ENCODE data around the gene ASAP2. TPM values are rescaled to one million over a fixed set of nuclear protein-coding genes. Genes with fewer than 3 reads are reported as not detected.

ASAP2 gene
- total RNA-seq, 1 experiment from 2014 or later: 14.3 TPM

GRCh38 chr2:9364791-9365497 lies 158.3 kb downstream of the ASAP2 start (continued):
- no peak for TF ChIP-seq E2F4 (CRISPR knock-in tag; IDR thresholded peaks at IDR 0.05; ENCODE audit: borderline replicate concordance, low read depth)
- TF ChIP-seq ATF3 (CRISPR knock-in tag; conservative IDR thresholded peaks at IDR 0.05): no peak
- TF ChIP-seq ZNF425 (CRISPR knock-in tag; conservative IDR thresholded peaks at IDR 0.05): no peak
- TF ChIP-seq GTF2I (CRISPR knock-in tag; conservative IDR thresholded peaks at IDR 0.05): no peak
- no peak for TF ChIP-seq NFYB (CRISPR knock-in tag; conservative IDR thresholded peaks at IDR 0.05; ENCODE audit: low read depth)
- TF ChIP-seq NR3C1 (CRISPR knock-in tag; conservative IDR thresholded peaks at IDR 0.05; ENCODE audit: low read depth): no peak

DNA sequence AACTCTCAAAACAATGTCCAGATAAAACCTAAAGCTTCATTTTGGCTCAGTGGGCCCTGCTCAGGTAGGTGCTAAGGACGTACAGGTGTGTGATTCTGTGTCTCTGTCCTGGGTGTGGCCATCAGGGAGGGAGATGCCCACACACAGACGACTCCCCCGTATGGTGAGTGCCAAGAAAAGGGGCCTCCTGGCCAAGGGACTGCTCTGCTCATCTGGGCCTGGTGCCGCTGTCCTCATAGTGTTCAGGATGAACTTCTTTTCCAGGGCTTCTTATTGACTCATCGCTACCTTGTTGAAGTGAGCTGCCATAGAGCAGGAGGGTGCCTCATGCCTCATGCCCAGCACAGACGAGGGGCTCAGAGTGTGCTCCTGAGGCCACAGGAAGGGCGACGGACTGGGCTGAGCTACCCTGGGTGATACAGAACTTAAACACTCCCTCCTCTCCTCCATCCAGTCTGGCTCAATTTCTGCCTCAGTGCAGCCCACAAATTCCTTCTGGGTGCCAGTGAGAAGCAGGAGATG lies 158.9 kb downstream of the ASAP2 start:
- H3K4me1 Mint-ChIP-seq: peaks cover 8% of the 10 kb centered on the region; the same call in 1 of the 2 replicates
- no peak for TF ChIP-seq PRRX2 (CRISPR knock-in tag; IDR thresholded peaks at IDR 0.05)
- no peak for TF ChIP-seq NFE2L1 (CRISPR knock-in tag; IDR thresholded peaks at IDR 0.05)
- TF ChIP-seq PREB (CRISPR knock-in tag; IDR thresholded peaks at IDR 0.05; ENCODE audit: borderline replicate concordance): no peak
- no peak overlapping the region for H3K4me3 Mint-ChIP-seq
- no peaks in the 10 kb centered on the region for H3K9me3 Mint-ChIP-seq
- POLR2A ChIA-PET: no interaction called here
- peaks cover 7% of the 10 kb centered on the region for H3K36me3 Mint-ChIP-seq
- peak overlapping the region; percentile 45 for H3K27ac Mint-ChIP-seq
- H3K27me3 Mint-ChIP-seq (ENCODE audit: low read depth): no peaks in the 10 kb centered on the region
- CTCF ChIA-PET: interaction anchor here (1.3 kb wide), 1 partner anchor 226 kb away, joined by 3 read pairs; no protein-coding TSS in a partner anchor
- ATAC-seq: no peak
- DNase-seq (ENCODE audit: low spot score): no peak

GRCh38 chr2:9366026-9366425 lies 159.4 kb downstream of the ASAP2 start:
- ATAC-seq: no peak
- no peaks in the 10 kb centered on the region for H3K9me3 Mint-ChIP-seq
- no peaks in the 10 kb centered on the region for H3K27me3 Mint-ChIP-seq (ENCODE audit: low read depth)
- peak overlapping the region; percentile 45; the same call in 1 of the 2 replicates for H3K27ac Mint-ChIP-seq
- H3K4me1 Mint-ChIP-seq: peaks cover 8% of the 10 kb centered on the region; the same call in 1 of the 2 replicates
- no peak for TF ChIP-seq ESRRA (CRISPR knock-in tag; IDR thresholded peaks at IDR 0.05; ENCODE audit: borderline replicate concordance)
- DNase-seq (ENCODE audit: low spot score): no peak
- no peak overlapping the region for H3K4me3 Mint-ChIP-seq
- peaks cover 7% of the 10 kb centered on the region for H3K36me3 Mint-ChIP-seq
- POLR2A ChIA-PET: no interaction called here
- CTCF ChIA-PET: interaction anchor here (1.3 kb wide), 1 partner anchor 226 kb away, joined by 3 read pairs; no protein-coding TSS in a partner anchor

GRCh38 chr2:9370746-9371145 lies 164.1 kb downstream of the ASAP2 start:
- ATAC-seq (no peak), DNase-seq (ENCODE audit: low spot score) (no peak)
- Mint-ChIP-seq H3K27me3 (ENCODE audit: low read depth) (no peaks in the 10 kb centered on the region), H3K27ac (no peak overlapping the region), H3K9me3 (no peaks in the 10 kb centered on the region), H3K36me3 (peaks cover 7% of the 10 kb centered on the region), H3K4me1 (peaks cover 4% of the 10 kb centered on the region; the same call in 1 of the 2 replicates), H3K4me3 (no peak overlapping the region)
- no peak for TF ChIP-seq NFE2L1 (CRISPR knock-in tag; IDR thresholded peaks at IDR 0.05)
- TF ChIP-seq GABPB1 (CRISPR knock-in tag; IDR thresholded peaks at IDR 0.05): no peak
- TF ChIP-seq IRF2 (CRISPR knock-in tag; IDR thresholded peaks at IDR 0.05; ENCODE audit: borderline replicate concordance, low read depth): no peak
- TF ChIP-seq JUN (CRISPR knock-in tag; IDR thresholded peaks at IDR 0.05): no peak
- no peak for TF ChIP-seq OVOL2 (CRISPR knock-in tag; IDR thresholded peaks at IDR 0.05; ENCODE audit: borderline replicate concordance)
- no peak for TF ChIP-seq NR1H2 (CRISPR knock-in tag; IDR thresholded peaks at IDR 0.05)
- TF ChIP-seq ZNF263 (CRISPR knock-in tag; IDR thresholded peaks at IDR 0.05; ENCODE audit: low read depth): no peak
- no peak for TF ChIP-seq ZNF219 (CRISPR knock-in tag; IDR thresholded peaks at IDR 0.05; ENCODE audit: borderline replicate concordance)
- ChIA-PET POLR2A (interaction anchor here (0.9 kb wide), 1 partner anchor 52 kb away, joined by 4 read pairs; the partner anchor contains the start of gene ITGB1BP1), CTCF (interaction anchor here (0.6 to 2.0 kb wide), 31 partner anchors 11 to 260 kb away, joined by 3 to 39 read pairs (median 5); no protein-coding TSS in a partner anchor)

All from WTC11 (cell line).